Measurements from ENCODE around the gene NCAM2. TPM values are rescaled to one million over a fixed set of nuclear protein-coding genes. Genes with fewer than 3 reads are reported as not detected.

NCAM2 gene
- polyA plus RNA-seq, 1 donor from 2014 or later = 9.8 TPM

GRCh38 chr21:21385404-21385803 lies 387.2 kb downstream of the NCAM2 start:
- Histone ChIP-seq H3K79me2 (replicated peaks; ENCODE audit: insufficient read depth, low read length) (no peaks in the 10 kb centered on the region), H2AFZ (ENCODE audit: low read depth, low read length) (no peak overlapping the region), H3K36me3 (ENCODE audit: insufficient read depth, low read length) (no peaks in the 10 kb centered on the region), H3K27me3 (ENCODE audit: insufficient read depth, low read depth, low read length) (no peaks in the 10 kb centered on the region), H3K4me2 (ENCODE audit: low read length) (no peak overlapping the region), H3K9me3 (ENCODE audit: low read length) (no peaks in the 10 kb centered on the region), H3K4me3 (ENCODE audit: low read length) (no peak overlapping the region), H3K9ac (ENCODE audit: low read length) (no peak overlapping the region), H3K9me2 (ENCODE audit: insufficient read depth, low read length) (no peaks in the 10 kb centered on the region), H4K20me1 (ENCODE audit: insufficient read depth) (no peaks in the 10 kb centered on the region), H3F3A (ENCODE audit: insufficient read depth, low read length, poor library complexity, severe bottlenecking) (no peaks in the 10 kb centered on the region), H3K27ac (ENCODE audit: low read length) (no peak overlapping the region)
- TF ChIP-seq CTCF (IDR thresholded peaks at IDR 0.05; ENCODE audit: poor library complexity, severe bottlenecking) = no peak
- no peak for TF ChIP-seq EP300 (conservative IDR thresholded peaks at IDR 0.05; ENCODE audit: poor library complexity, severe bottlenecking)
- no peak for TF ChIP-seq RAD21 (conservative IDR thresholded peaks at IDR 0.05)
- TF ChIP-seq EZH2 (IDR thresholded peaks at IDR 0.05; ENCODE audit: borderline replicate concordance, insufficient read depth, low read length, poor library complexity, severe bottlenecking) = no peak
- no peak for TF ChIP-seq TAF1 (IDR thresholded peaks at IDR 0.05; ENCODE audit: low read depth)
- no peak for TF ChIP-seq MXI1 (conservative IDR thresholded peaks at IDR 0.05; ENCODE audit: poor library complexity, severe bottlenecking)

DNA sequence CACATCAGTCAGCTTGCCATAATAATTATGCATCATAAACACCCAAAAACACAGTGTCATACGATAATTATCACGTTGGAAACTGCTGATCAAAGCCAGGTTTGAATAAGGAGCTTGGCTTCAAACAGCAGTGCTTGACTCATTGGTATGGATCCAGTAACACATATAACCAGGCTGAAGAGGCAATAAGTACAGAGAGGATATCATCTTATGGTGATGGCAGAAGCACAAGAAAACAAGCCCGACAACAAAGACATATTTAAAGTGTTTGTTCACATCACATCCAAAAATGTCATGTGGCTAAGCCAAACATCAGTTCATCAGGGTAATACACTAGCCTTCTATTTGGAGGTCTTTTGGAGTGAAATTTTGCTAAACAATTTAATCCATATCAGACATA lies 389.7 kb downstream of the NCAM2 start:
- Histone ChIP-seq H3K27me3 (ENCODE audit: insufficient read depth, low read depth, low read length) (no peaks in the 10 kb centered on the region), H2AFZ (ENCODE audit: low read depth, low read length) (no peak overlapping the region), H3K9me2 (ENCODE audit: insufficient read depth, low read length) (no peaks in the 10 kb centered on the region), H3F3A (ENCODE audit: insufficient read depth, low read length, poor library complexity, severe bottlenecking) (no peaks in the 10 kb centered on the region), H3K9me3 (ENCODE audit: low read length) (no peaks in the 10 kb centered on the region), H3K4me2 (ENCODE audit: low read length) (no peak overlapping the region), H4K20me1 (ENCODE audit: insufficient read depth) (no peaks in the 10 kb centered on the region), H3K9ac (ENCODE audit: low read length) (no peak overlapping the region), H3K36me3 (ENCODE audit: insufficient read depth, low read length) (no peaks in the 10 kb centered on the region), H3K4me3 (ENCODE audit: low read length) (no peak overlapping the region), H3K27ac (ENCODE audit: low read length) (no peak overlapping the region), H3K79me2 (replicated peaks; ENCODE audit: insufficient read depth, low read length) (no peaks in the 10 kb centered on the region)
- TF ChIP-seq CTCF (IDR thresholded peaks at IDR 0.05; ENCODE audit: poor library complexity, severe bottlenecking) (no peak), RAD21 (conservative IDR thresholded peaks at IDR 0.05) (no peak), SMC3 (conservative IDR thresholded peaks at IDR 0.05; ENCODE audit: poor library complexity) (no peak), EP300 (conservative IDR thresholded peaks at IDR 0.05; ENCODE audit: poor library complexity, severe bottlenecking) (no peak), MXI1 (conservative IDR thresholded peaks at IDR 0.05; ENCODE audit: poor library complexity, severe bottlenecking) (no peak), POLR2AphosphoS5 (IDR thresholded peaks at IDR 0.05) (no peak), TAF1 (IDR thresholded peaks at IDR 0.05; ENCODE audit: low read depth) (no peak), EZH2 (IDR thresholded peaks at IDR 0.05; ENCODE audit: borderline replicate concordance, insufficient read depth, low read length, poor library complexity, severe bottlenecking) (no peak)
- TF ChIP-seq, protein P1, sequence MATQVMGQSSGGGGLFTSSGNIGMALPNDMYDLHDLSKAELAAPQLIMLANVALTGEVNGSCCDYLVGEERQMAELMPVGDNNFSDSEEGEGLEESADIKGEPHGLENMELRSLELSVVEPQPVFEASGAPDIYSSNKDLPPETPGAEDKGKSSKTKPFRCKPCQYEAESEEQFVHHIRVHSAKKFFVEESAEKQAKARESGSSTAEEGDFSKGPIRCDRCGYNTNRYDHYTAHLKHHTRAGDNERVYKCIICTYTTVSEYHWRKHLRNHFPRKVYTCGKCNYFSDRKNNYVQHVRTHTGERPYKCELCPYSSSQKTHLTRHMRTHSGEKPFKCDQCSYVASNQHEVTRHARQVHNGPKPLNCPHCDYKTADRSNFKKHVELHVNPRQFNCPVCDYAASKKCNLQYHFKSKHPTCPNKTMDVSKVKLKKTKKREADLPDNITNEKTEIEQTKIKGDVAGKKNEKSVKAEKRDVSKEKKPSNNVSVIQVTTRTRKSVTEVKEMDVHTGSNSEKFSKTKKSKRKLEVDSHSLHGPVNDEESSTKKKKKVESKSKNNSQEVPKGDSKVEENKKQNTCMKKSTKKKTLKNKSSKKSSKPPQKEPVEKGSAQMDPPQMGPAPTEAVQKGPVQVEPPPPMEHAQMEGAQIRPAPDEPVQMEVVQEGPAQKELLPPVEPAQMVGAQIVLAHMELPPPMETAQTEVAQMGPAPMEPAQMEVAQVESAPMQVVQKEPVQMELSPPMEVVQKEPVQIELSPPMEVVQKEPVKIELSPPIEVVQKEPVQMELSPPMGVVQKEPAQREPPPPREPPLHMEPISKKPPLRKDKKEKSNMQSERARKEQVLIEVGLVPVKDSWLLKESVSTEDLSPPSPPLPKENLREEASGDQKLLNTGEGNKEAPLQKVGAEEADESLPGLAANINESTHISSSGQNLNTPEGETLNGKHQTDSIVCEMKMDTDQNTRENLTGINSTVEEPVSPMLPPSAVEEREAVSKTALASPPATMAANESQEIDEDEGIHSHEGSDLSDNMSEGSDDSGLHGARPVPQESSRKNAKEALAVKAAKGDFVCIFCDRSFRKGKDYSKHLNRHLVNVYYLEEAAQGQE (IDR thresholded peaks at IDR 0.05; ENCODE audit: borderline replicate concordance) = no peak
